Suprapubic skin (tissue), 4 donors: ENCODE data around the gene PHOSPHO1.

ENCODE experiments used
- CTCF ChIP-seq, 2 donors: fragments of 200-600 bp in 1 of 2; fragments of 450-650 bp in 1 of 2; sonication (generic) in 1 of 2; IDR thresholded peaks; one replicate each; pipeline ENCODE4 v1.5.1; 2016 to 2019; ENCODE audit warnings: antibody characterized with exemption in 2 of 2, mild to moderate bottlenecking in 1 of 2, moderate library complexity in 1 of 2
- EP300 ChIP-seq: sonication (generic); formaldehyde crosslinking; IDR thresholded peaks from one replicate; pipeline ENCODE4 v1.6.1; 2017; ENCODE audit warnings: antibody characterized with exemption
- POLR2A ChIP-seq, 2 donors: fragments of 450-650 bp; IDR thresholded peaks; one replicate each; pipeline ENCODE4 v1.6.1; 2017; ENCODE audit warnings: antibody characterized with exemption in 2 of 2, mild to moderate bottlenecking in 2 of 2, moderate library complexity in 2 of 2
- POLR2AphosphoS5 ChIP-seq, 3 donors: sonication (generic); formaldehyde crosslinking; IDR thresholded peaks; one replicate each; pipeline ENCODE4 v1.6.1; 2017; ENCODE audit warnings: antibody characterized with exemption in 3 of 3

- TF ChIP-seq POLR2AphosphoS5 (IDR thresholded peaks at IDR 0.05) (no peak), POLR2A (IDR thresholded peaks at IDR 0.05) (no peak), CTCF (IDR thresholded peaks at IDR 0.05) (no peak), EP300 (no peak)
These were observed 26.1 kb downstream of the PHOSPHO1 start for GRCh38 chr17:49204516-49204915.
